CD4-positive, alpha-beta T cell treated with Interleukin-21 for 1 hour (primary cell): ENCODE data around the gene PXMP4.
"Not testable (repeated sequence)": the region's sequence is repeated elsewhere in the genome, so short reads cannot be mapped to it uniquely, and the experiment has no call there.

Source experiments
- DNase-seq: peaks from one replicate; pipeline ENCODE4 v3.0.0-alpha.2; 2020

Gene PXMP4, protein sequence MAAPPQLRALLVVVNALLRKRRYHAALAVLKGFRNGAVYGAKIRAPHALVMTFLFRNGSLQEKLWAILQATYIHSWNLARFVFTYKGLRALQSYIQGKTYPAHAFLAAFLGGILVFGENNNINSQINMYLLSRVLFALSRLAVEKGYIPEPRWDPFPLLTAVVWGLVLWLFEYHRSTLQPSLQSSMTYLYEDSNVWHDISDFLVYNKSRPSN

DNA sequence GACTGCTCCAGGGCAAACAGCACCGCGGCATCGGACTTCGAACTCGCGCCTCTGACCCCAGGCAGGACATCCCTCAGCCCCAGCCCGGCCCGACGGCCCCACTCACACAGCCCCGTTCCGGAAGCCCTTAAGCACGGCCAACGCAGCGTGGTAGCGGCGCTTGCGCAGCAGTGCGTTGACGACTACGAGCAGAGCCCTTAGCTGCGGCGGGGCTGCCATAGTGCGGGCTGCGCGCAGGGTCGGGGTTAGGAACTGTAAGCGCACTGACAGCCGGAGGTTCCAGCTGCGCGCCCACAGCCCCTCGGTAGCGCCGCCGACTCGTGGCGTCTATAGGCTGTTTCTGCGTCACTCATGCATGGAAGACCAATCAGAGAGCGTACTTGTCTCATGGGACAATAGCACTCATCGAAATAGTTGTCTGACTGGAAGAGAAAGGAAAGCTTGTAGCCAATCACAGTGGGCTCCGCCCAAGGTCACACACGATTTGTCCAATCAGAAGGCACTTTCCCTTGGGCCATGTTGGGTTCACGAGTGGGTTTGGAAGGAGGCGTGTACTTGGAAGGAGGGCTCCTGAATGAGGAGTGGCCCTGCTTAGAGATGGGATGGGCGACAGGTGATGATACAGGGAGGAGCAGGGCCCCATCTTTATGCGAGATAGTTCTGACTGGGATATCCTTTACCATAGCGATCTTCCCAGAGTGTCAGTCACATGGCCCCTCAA lies at the start of gene PXMP4:
TSS of gene PXMP4 (minus strand) at position 322 of the 721 bp plus-strand sequence. CDS start at position 219, 103 bp downstream.
- DNase-seq: peak; percentile 97

DNA sequence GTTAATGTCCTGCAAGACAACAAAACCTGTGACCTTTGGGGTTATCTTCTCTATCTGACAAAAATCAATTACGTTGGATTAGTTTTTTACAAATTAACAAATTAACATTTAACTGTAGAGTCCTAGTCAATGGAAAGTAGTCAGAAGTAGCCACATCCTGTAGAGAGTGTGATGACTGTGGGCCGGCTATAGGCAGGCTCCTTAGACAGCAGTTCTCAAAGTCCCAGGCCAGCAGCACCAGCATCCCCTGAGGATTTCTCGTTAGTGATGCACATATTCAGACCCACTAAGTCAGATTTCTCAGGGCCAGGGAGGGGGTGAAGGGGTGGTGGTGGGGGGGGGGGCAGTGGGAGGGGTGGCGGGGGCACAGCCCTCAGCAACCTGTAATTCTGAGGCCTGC lies 48.9 kb upstream of the PXMP4 start:
- no peak for DNase-seq

DNA sequence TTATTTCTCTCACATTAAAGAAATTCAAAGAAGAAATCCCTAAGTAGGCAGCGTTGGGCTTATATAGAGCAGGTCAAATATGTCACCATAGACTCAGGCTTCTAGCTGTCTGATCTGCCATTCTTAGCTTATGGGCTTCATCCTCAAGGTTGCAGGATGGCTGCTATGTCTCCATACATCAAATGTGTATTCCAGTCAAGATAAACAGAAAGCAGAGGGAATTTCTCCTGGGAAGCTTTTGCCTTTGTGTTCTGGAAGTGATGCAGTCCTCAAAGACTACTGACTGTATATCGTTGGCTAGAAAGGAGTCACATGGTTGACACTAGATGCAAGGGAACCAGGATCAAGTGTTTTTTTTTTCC lies 47.6 kb upstream of the PXMP4 start:
- DNase-seq: no peak

DNA sequence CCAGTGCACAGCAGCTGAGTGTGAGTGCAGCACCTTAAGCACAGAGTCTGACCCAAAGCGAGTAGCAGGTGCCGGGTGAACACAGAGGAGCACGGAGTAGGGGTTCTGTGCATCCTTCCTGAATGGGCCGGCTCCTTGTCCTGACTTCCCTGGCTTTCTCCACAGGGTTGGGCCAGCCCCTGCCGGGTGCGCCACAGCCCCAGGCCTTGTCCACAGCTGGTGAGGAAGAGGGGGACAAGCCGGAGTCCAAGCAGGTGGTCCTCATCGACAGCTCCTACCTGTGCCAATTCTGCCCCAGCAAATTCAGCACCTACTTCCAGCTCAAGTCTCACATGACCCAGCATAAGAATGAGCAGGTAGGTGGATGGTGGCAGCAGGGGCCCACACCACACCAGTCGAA lies 46.6 kb upstream of the PXMP4 start:
- no peak for DNase-seq

DNA sequence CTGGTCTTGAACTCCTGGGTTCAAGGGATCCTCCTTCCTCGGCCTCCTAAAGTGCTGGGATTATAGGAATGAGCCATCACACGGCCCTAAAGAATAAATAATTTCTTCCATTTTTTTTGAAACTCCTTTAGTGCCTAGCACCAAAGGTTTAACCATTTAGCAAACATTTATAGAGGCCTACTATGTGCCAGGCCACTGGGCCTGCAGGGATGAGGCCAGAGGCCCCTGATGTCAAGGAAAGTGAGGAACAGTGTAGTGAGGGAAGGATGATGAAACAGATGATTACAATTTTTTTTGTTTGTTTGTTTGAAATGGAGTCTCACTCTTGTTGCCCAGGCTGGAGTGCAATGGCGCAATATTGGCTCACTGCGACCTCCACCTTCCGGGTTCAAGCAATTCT lies 45.5 kb upstream of the PXMP4 start:
- DNase-seq: no peak

DNA sequence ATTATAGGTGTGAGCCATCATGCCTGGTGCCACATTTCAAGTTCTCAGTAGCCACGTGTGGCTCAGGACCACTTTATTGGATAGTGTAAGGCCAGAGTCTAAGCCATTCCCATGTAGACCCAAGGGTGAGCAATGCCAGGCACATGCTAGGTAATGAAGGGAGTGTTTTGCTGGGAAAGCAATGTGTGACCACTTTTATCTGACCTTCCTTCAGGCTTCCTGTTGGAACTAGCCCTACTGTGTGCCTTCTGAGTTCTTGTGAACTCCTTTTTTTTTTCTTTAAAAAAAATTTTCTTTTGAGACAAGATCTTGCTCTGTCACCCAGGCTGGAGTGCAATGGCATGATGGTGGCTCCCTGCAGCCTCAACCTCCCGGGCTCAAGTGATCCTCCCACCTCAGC lies 45.0 kb upstream of the PXMP4 start:
- DNase-seq: no peak

DNA sequence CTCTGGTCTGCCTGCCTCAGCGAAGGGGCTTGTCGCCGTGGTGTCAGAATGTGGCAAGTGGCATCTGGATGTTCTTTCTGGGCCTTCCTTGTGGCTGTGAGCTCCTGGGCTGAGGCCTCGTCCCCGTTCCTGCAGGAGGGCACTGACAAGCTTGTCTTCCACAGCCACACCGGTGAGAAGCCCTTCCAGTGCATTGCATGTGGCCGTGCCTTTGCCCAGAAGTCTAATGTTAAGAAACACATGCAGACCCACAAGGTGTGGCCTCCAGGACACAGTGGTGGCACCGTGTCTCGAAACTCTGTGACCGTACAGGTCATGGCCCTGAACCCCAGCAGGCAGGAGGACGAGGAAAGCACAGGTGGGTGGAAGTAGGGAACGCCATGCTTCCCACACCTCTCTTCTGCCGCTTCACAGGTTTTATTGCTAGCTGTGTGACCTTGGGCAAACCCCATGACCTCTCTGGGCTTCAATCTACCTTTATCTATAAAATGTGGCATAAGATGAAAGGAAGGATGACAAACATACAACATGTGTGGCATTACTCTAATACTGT lies 41.7 kb upstream of the PXMP4 start:
- DNase-seq: no peak

DNA sequence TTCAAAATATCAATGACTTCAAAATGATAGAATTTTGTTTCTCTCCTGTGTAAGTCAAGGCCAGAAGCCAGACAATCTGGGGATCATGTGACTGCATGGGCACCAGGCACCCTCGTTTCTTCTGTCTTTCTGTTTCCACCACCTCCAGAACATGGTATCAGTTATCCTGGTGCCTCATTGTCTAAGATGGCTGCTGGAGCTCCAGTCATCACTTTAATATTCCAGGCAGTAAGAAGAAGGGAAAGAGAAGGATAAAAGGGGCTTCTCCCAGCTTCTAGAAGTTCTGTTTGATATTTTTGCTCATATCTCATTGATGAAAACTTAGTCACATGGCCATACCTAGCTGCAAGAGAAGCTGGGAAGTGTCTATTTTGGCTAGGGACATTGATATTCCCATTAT lies 37.3 kb upstream of the PXMP4 start:
- no peak for DNase-seq

DNA sequence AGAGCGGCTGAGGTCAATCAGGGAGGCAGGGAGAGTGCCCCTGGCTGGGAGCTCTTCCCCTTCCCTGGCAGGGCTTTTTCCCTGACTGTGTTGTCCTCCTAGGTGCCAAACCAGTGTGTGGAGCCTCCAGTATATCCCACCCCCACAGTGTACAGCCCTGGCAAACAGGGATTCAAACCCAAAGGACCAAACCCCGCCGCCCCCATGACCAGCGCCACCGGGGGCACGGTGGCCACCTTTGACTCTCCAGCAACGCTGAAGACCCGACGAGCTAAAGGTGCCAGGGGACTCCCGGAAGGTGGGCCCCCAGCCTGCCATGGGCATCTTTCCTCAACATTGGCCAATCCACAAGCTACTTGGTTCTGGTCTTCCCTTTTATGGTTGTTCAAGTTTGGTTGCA lies 36.9 kb upstream of the PXMP4 start:
- no peak for DNase-seq

DNA sequence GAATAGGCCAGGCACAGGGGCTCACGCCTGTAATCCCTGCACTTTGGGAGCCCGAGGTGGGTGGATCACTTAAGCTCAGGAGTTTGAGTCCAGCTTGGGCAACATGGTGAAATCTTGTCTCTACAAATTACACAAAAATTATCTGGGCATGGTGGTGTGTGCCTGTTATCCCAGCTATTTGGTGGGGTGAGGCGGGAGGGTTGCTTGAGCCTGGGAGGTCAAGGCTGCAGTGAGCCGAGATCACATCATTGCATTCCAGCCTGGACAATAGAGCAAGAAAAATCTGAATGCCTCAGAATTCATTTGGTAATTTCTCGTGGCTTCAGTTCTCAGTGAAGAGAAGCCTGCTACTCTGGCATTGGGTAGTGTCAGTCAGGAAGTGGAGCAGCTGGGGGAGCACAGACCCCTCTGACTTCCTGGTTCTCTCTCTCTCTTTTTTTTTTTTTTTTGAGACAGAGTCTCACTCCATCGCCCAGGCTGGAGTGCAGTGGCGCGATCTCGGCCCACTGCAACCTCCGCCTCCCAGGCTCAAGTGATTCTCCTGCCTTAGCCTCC lies 35.9 kb upstream of the PXMP4 start:
- DNase-seq: not testable (repeated sequence)

DNA sequence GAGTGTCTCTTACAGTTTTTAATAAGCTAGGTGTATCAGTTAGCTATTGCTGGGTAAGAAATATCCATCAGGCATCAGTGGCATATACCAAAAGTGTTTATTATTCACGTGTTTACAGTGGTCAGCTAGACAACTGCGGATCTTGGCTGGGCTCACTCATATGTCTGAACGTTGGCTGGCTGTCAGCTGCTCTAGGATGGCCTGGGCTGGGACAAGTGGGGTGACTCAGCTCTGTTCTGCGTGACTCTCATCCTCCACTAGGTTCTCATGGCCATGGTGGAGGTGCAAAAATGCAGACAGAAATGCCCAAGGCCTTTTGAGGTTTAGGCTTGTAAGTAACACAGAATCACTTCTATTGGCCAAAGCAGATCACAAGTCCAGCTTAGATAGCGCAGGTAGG lies 33.7 kb upstream of the PXMP4 start:
- DNase-seq: no peak

DNA sequence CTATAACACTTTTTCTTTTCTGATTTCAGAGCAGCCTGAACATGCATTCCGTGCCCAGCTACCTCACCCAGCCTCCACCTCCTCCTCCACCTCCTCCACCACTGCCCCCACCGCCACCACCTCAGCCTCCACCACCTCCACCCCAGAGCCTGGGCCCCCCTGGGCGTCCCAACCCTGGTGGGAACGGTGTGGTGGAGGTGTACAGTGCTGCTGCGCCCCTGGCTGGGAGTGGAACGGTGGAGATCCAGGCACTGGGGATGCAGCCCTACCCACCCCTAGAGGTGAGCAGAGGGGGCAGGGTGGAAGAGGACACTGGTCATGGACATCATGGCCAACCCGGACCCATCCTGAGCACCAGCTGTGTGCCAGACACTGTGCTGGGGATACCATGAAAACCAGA lies 33.0 kb upstream of the PXMP4 start:
- no peak for DNase-seq

DNA sequence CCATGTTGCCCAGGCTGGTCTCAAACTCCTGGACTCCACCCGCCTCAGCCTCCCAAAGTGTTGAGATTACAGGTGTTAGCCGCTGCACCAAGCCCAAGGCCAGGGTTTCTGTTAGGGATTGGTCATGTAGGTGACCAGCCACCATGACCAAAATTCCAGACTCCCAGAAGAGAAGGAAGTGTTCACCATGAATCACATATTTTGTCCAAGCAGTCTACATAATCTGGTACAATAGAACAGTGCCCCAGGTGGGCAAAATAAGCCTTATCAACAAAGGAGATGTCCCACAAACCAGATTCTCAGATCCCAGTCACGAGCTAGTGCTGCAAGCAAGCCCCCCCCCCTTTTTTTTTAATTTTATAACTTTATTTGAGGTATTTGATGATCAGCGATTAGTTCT lies 31.7 kb upstream of the PXMP4 start:
- DNase-seq: no peak

DNA sequence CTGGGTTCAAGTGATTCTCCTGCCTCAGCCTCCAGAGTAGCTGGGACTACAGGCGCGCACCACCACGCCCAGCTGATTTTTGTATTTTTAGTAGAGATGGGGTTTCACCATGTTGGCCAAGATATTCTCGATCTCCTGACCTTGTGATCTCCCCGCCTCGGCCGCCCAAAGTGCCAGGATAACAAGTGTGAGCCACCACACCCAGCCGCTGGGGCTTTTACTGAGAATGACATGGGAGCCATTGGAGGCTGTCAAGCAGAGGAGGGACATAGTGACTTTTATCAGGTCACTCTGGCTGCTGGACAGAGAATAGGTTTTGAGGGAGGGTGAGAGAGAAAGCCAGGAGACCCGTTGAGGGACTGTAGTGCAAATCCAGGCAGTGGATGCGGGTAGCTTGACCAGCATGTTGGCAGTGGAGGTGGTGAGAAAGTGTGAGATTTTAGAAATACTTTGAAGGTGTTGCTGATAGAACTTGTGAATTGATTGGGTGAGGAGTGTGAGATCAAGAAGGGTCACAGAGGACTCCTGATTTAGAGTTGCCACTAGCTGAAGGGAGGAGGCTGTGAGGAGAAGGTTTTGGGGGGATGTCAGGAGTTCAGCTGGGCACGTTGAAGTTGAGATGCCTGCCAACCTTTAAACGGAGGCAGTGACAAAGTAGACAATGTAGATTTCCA lies 26.4 kb upstream of the PXMP4 start:
- no peak for DNase-seq

DNA sequence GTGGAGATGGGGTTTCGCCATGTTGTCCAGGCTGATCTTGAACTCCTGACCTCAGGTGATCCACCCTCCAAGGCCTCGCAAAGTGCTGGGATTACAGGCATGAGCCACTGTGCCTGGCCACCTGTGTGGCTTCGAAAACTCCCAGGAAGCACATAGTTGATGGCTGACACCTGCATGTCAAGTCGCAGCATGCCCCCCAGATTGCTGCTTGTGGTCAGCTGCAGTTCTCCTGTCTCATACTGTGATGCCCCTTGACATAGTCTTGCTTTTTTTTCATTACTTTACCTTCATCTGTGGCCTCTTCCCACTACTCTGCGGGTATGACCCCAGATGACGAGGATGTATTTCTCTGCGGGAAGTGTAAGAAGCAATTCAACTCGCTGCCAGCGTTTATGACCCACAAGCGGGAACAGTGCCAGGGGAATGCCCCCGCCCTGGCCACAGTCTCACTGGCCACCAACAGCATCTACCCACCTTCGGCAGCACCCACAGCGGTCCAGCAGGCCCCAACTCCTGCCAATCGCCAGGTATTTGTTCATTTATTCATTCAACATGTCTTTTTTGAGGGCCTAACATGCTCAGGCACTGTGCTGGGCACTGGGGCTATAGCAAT lies 24.8 kb upstream of the PXMP4 start:
- DNase-seq: no peak

DNA sequence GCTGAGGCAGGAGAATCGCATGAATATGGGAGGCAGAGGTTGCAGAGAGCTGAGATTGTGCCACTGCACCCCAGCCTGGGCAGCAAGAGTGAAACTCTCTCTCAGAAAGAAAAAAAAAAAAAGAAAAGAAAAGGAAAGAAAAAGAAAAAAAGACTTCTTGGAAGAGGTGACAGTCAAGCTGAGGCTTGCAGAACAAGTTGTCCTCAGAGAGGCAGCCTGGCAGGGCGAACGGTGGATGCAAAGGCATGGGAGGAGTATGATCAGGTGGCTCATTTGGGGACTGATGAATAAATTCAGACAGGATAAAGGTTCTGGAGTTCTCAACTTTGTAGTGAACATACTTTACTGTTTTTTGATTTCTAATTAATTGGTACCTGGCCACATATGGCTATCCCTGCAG lies 24.1 kb upstream of the PXMP4 start:
- DNase-seq: no peak

DNA sequence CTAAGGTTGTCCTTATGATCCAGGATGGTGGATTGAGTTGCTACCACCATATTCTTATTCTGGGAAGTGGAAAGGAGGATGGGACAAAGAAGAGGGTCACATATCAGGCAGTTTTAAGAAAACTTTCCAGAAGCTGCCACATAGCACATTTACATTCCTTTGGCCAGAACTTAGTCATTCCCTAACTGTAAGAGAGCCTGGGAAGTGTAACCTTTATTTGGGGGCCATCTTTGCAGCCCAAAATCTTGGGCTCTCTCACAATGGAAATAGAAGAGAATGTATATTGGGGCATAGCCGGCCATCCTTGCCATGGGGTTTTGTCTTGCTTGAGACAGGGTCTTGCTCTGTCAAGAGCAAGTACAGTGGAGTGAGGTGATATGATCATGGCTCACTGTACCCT lies 20.1 kb upstream of the PXMP4 start:
- no peak for DNase-seq

DNA sequence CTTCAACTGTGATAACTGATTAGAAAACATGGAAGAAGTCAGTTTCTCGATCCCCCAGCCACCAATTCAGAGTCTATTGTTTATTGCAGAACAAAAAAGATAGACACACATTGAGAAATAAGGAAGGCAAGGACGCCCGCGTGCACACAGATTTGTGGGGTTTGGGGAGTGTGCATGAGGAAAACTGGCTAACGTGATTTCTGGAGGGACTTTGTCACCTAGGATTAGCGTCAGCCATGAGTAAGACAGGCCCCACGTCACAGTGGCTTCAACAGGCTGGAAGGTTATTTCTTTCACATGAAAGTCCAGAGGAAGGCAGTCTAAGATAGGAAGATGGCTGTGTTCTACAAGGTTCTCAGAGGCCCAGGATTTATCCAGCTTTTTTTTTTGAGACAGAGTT lies 19.4 kb upstream of the PXMP4 start:
- DNase-seq: no peak

DNA sequence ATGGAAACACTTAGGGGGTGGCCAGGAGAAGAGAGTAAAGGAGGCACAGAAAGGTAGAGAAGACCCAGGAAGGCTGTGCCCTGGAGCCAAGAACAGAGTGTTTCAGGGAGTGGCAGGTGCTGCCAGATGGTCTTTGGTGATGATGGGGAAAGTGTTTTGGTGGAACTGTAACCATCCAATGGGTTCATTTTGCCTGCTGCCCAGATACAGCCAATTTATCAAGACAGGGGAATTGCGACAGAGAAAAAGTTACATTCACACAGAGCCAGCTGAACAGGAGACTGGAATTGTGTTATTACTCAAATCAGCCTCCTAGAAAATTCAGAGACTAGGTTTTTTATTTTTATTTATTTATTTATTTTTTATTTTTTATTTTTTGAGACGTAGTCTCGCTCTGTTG lies 16.9 kb upstream of the PXMP4 start:
- no peak for DNase-seq

DNA sequence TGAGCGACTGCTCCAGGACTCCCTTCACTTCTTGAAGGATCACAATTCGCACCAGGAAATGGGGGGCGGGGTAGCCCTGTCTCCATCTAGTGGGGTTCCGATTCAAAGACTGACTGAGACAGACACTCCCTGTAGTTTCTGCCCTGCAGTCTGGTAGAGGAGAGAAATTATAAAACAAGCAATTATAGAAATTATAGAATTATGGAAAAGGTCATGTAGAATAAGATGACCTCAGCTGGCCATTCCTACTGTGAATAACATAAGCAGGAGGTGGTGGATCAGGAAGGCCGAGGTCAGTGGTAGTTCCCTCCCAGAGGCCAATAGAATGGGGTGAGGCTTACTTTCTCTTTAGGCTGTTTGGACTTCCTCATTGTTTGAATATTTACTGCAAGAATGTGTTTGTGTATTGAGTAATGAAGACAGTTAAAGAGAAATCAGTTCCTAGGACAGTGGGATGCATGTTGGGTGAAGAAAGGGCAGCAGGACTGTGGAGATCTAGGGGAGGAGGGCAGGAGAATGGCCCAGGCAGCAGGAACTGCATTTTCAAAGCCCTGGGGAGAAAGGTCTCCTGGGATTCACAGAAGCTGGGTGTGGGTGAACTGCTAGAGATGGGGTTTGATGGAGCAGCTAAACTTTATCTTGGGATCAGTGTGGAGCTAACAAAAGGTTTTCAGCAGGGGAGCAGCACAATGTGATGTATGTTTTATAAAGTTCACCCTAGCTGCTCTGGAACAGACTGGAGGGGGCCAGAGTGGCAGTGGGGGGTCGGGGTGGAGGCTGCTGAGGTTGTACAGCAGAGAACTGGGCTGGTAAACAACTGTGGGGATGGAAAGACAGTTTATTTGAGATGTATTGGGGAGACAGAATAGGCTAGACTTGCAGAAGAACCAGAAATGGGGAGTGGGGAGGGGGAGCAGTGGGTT lies 13.8 kb upstream of the PXMP4 start:
- DNase-seq: no peak

DNA sequence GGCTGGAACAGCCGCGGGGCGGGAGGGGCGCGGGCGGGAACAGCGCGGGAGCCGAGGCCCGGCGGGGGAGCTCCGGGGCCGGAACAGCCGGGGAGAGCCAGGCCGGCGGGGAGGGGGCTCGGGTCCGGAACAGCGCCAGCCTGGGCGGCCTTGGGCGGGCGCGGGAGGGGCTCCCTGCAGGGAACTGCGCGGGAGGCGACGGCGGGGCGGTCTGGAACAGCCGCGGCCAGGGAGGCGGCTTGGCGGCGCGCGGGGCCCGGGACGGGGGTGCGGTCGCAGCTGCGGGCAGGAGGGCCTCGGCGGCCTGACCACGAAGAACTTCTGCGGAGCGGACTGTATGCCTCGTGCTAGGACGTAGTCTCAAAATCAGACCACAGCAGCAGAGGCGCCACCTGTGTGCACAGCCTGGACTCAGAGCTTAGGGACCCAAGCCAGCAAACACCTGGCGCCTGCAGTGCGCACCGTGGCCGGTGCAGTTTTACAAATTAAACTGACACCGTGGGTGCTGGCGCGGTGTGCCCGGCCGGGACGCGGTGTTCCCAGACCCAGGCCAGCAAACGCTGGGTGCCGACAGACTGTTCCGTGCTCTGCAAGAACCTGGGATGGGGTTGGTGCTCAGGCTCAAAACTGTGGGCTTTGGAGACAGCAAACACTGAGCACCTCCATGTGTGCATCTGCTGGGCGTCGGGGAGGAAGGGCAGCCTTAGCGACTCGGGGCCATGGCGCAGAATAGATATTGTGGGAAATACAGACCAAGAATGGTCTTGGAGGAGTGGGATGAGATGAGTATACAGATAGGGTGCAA lies 12.3 kb upstream of the PXMP4 start:
- peak; percentile 92 for DNase-seq
